Measurements from ENCODE around the gene CATSPERE. TPM values are rescaled to one million over a fixed set of nuclear protein-coding genes. Genes with fewer than 3 reads are reported as not detected.

CATSPERE gene, protein sequence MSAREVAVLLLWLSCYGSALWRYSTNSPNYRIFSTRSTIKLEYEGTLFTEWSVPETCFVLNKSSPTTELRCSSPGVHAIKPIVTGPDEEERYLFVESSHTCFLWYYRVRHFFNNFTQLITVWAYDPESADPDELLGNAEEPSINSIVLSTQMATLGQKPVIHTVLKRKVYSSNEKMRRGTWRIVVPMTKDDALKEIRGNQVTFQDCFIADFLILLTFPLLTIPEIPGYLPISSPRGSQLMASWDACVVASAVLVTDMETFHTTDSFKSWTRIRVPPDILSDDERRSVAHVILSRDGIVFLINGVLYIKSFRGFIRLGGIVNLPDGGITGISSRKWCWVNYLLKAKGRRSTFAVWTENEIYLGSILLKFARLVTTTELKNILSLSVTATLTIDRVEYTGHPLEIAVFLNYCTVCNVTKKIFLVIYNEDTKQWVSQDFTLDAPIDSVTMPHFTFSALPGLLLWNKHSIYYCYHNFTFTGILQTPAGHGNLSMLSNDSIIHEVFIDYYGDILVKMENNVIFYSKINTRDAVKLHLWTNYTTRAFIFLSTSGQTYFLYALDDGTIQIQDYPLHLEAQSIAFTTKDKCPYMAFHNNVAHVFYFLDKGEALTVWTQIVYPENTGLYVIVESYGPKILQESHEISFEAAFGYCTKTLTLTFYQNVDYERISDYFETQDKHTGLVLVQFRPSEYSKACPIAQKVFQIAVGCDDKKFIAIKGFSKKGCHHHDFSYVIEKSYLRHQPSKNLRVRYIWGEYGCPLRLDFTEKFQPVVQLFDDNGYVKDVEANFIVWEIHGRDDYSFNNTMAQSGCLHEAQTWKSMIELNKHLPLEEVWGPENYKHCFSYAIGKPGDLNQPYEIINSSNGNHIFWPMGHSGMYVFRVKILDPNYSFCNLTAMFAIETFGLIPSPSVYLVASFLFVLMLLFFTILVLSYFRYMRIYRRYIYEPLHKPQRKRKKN
- total RNA-seq (1 to 10 TPM; 2.0 to 3.1 TPM), polyA plus RNA-seq (ENCODE audit: insufficient read length in 2 of 2) (1 to 10 TPM; 1.0 to 1.2 TPM)
- long read RNA-seq, donor 1: 0 reads
- long read RNA-seq, donor 2: 0 reads
- long read RNA-seq, donor 3: 0 reads
- long read RNA-seq, donor 4: 0 reads

DNA sequence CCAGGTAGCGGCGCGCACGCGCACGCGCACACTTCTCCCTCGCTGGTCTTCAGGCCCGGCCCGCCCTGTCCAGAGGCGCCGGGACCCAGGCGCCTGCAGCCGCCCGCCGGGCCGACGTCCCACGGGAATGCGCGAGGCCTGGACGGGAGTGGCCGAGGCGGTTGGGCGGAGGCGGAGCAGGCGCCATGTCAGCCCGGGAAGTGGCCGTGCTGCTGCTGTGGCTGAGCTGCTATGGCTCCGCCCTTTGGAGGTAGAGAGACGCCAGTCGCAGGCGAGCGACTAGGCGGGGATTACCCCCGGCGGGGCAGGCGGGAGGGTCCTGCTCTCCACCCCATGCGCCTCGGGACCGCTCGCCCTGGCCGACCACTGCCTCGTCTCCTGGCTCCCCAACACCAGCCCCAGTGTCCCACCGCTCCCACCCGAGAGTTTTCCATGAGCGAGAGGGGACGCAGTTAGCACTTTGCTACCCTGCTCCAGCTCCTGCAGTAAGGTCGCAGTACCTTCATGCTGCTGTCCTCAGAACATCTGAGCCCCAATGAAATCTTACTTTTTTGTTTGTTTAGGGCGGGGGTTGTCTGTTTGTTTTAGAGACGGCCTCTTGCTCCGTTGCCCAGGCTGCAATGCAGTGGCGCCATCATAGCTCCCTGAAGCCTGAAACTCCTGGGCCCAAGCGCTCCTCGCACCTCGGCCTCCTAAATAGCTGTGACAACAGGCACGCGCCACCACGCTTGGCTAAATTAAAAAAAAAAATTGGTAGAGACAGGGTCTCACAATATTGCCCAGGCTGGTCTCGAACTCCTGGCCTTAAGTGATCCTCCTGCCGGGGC lies at the start of gene CATSPERE:
Gene CATSPERE, plus strand, starts transcription at position 29 of the 827 bp plus-strand sequence. Its CDS starts 157 bp downstream, at position 186.
- 13% methylated on average over 60 of the region's 61 CpGs for WGBS (ENCODE audit: insufficient coverage)
- peak within 1 kb of the TSS; percentile 71 for H3K27ac ChIP-seq (ENCODE audit: low read depth, low read length)
- DNase-seq (ENCODE audit: low read depth in 4 of 6, low spot score in 6 of 6): peak; percentile 47 to 91 (median 58)

DNA sequence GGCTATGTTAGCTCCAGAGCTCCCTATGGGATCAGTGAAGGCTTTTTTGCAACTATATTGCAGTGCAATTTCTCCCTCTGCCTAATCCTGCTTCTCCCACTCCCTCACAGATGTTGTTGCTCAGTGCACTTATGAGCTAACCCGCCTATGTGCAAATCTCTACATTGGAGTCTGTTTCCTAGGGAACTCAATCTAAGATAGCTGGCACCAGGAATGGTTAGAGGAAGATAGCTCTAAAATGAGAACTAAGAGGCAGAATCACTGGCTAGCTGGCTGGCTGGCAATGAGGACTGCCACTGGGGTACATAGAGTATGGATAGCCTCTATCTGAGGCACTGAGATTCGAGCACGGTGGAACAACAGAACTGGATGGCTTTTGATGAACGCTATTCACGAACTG lies 48.9 kb upstream of the CATSPERE start:
- H3K4me3 ChIP-seq (ENCODE audit: low read depth, low read length): no peak overlapping the region
- H3K4me1 ChIP-seq (ENCODE audit: control insufficient read depth, insufficient read depth, low read length): no peaks in the 10 kb centered on the region
- H3K27me3 ChIP-seq (ENCODE audit: control insufficient read depth, insufficient read depth, low read length): no peaks in the 10 kb centered on the region
- no peaks in the 10 kb centered on the region for H3K9me3 ChIP-seq (ENCODE audit: control insufficient read depth, insufficient read depth, low read length)
- no peak for DNase-seq (ENCODE audit: low read depth in 4 of 6, low spot score in 6 of 6)
- WGBS (ENCODE audit: insufficient coverage): 91% methylated on average over 4 of the region's 5 CpGs
- no peak overlapping the region for H3K27ac ChIP-seq (ENCODE audit: low read depth, low read length)
- H3K36me3 ChIP-seq (ENCODE audit: control insufficient read depth, insufficient read depth, low read length): peaks cover 17% of the 10 kb centered on the region

More for the DNA sequence above, at the start of gene CATSPERE:
- Histone ChIP-seq H3K27me3 (ENCODE audit: control insufficient read depth, insufficient read depth, low read length) (no peaks in the 10 kb centered on the region), H3K36me3 (ENCODE audit: control insufficient read depth, insufficient read depth, low read length) (no peaks in the 10 kb centered on the region), H3K4me3 (ENCODE audit: low read depth, low read length) (peak within 1 kb of the TSS; percentile 61), H3K4me1 (ENCODE audit: control insufficient read depth, insufficient read depth, low read length) (peaks cover 10% of the 10 kb centered on the region), H3K9me3 (ENCODE audit: control insufficient read depth, insufficient read depth, low read length) (no peaks in the 10 kb centered on the region)

DNA sequence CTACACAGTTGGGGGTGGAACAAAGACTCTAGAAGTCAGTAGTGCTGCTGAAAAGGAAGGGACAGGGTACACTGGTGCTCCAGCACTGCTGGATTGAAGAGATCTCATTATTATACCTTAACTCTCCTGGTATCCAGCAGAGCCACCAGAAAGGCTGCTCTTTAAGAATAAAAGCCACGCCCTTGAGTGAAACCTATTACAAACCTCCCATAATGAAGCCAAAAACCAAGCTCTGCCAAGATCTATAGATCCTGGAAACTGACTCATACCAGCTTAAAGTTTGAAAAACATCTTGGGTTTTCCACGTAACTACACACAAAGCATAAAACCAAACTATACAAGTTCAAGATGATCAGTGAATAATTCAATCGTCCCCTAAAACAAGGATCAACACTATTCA lies 47.3 kb upstream of the CATSPERE start:
- H3K9me3 ChIP-seq (ENCODE audit: control insufficient read depth, insufficient read depth, low read length): no peaks in the 10 kb centered on the region
- H3K27ac ChIP-seq (ENCODE audit: low read depth, low read length): no peak overlapping the region
- WGBS (ENCODE audit: insufficient coverage): 100% methylated on average over 2 of the region's 3 CpGs
- no peak for DNase-seq (ENCODE audit: low read depth in 4 of 6, low spot score in 6 of 6)
- no peaks in the 10 kb centered on the region for H3K27me3 ChIP-seq (ENCODE audit: control insufficient read depth, insufficient read depth, low read length)
- H3K4me1 ChIP-seq (ENCODE audit: control insufficient read depth, insufficient read depth, low read length): no peaks in the 10 kb centered on the region
- H3K4me3 ChIP-seq (ENCODE audit: low read depth, low read length): no peak overlapping the region
- peaks cover 21% of the 10 kb centered on the region for H3K36me3 ChIP-seq (ENCODE audit: control insufficient read depth, insufficient read depth, low read length)

DNA sequence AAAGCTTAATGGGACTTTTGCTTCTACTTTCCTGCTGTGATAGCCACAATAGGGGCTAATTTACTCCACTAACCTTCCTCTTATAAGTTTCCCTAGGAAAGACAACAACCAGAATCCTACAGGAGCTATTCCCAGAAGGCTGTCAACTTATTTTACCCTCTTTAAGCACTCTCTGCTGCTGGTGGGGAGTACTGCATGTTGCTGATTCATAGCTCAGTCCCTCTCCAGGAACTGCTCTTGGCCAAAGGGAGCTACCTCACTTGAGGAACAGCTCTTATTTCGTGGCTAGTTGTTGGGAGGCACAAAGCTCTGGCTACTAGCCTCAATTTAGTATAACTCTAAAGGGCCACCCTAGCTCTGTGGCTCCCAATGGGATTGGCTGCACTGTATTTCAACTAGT lies 46.5 kb upstream of the CATSPERE start:
- H3K9me3 ChIP-seq (ENCODE audit: control insufficient read depth, insufficient read depth, low read length): no peaks in the 10 kb centered on the region
- no peak overlapping the region for H3K4me3 ChIP-seq (ENCODE audit: low read depth, low read length)
- peaks cover 21% of the 10 kb centered on the region for H3K36me3 ChIP-seq (ENCODE audit: control insufficient read depth, insufficient read depth, low read length)
- H3K27ac ChIP-seq (ENCODE audit: low read depth, low read length): no peak overlapping the region
- H3K27me3 ChIP-seq (ENCODE audit: control insufficient read depth, insufficient read depth, low read length): no peaks in the 10 kb centered on the region
- H3K4me1 ChIP-seq (ENCODE audit: control insufficient read depth, insufficient read depth, low read length): no peaks in the 10 kb centered on the region
- WGBS (ENCODE audit: insufficient coverage): 100% methylated on average over 1 of the region's 1 CpG
- no peak for DNase-seq (ENCODE audit: low read depth in 4 of 6, low spot score in 6 of 6)

DNA sequence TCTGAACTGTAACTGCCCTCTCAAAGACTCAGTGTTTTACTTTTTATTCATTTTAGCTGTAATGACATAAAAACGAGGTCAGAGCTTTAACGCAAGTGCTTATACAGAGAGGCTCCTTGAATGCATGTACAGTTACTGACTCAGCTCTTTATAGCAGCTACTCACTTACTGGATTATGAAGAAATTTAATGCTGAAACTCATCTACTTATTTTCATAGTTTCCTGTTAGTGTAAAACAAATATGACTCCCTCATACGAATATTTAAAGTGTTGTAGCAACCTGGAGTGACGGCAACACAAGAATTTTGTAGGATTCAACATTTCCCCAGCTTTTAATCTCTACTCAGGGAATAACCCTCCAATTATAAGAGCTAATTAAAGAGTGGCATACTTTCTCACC lies 42.0 kb upstream of the CATSPERE start:
- no peaks in the 10 kb centered on the region for H3K4me1 ChIP-seq (ENCODE audit: control insufficient read depth, insufficient read depth, low read length)
- DNase-seq (ENCODE audit: low read depth in 4 of 6, low spot score in 6 of 6): peak in 1 of 6 donors; percentile 9
- H3K9me3 ChIP-seq (ENCODE audit: control insufficient read depth, insufficient read depth, low read length): no peaks in the 10 kb centered on the region
- H3K4me3 ChIP-seq (ENCODE audit: low read depth, low read length): no peak overlapping the region
- peaks cover 16% of the 10 kb centered on the region for H3K36me3 ChIP-seq (ENCODE audit: control insufficient read depth, insufficient read depth, low read length)
- WGBS (ENCODE audit: insufficient coverage): 71% methylated on average over 1 of the region's 4 CpGs
- H3K27ac ChIP-seq (ENCODE audit: low read depth, low read length): no peak overlapping the region
- no peaks in the 10 kb centered on the region for H3K27me3 ChIP-seq (ENCODE audit: control insufficient read depth, insufficient read depth, low read length)

DNA sequence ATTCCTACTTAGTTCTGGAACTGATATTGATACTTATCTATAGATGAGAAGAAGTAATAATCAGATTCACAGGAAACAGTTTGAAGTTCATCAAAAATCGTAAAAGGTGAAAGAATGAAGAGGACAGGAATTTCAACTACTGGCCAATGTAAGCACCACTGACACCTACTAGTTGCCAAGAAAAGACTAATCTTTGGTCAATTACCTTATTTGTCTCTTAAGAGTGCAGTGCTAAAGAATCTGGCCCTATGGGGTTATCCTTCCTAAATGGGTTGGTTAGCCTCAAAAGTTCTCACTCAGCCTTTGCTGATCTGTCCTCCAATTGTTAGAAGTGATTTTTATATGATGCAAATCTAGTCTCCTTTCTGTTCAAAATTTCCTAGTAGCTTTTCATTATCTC lies 38.9 kb upstream of the CATSPERE start:
- no peaks in the 10 kb centered on the region for H3K4me1 ChIP-seq (ENCODE audit: control insufficient read depth, insufficient read depth, low read length)
- no peak overlapping the region for H3K27ac ChIP-seq (ENCODE audit: low read depth, low read length)
- no peak overlapping the region for H3K4me3 ChIP-seq (ENCODE audit: low read depth, low read length)
- no peaks in the 10 kb centered on the region for H3K27me3 ChIP-seq (ENCODE audit: control insufficient read depth, insufficient read depth, low read length)
- peaks cover 8% of the 10 kb centered on the region for H3K36me3 ChIP-seq (ENCODE audit: control insufficient read depth, insufficient read depth, low read length)
- DNase-seq (ENCODE audit: low read depth in 4 of 6, low spot score in 6 of 6): no peak
- no CpG with 5 or more reads among the region's 1 CpG for WGBS (ENCODE audit: insufficient coverage)
- no peaks in the 10 kb centered on the region for H3K9me3 ChIP-seq (ENCODE audit: control insufficient read depth, insufficient read depth, low read length)

DNA sequence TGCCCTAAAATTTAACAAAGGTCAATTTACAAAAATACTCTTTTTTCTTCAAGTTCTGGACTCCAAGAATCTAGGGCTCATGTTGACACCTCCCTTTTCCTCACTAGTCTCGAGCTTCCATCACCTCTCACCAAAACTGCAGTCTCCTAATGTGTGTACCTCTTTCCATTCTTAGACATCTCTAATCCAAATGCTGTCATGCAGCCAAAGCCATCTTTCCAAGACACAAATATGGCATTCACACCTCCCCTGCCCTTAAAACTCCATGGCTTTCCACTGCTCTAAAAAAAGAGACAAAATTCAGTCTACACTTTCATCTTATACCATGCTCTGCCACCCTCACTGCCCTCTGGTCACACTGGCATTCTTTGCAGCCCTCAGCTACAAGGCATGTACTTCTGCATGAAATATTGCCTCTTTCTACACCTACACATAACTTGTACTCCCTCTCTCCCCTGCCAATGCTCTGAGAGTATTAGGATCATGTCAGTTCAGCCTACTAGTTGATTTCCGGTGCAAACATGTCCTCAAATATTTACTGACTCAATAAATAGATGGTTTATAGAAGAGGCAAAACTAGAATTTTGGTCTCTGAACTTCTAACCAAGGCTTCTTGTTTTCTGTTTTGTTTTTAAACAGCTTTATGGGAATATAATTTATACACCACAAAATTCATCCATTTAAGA lies 36.3 kb upstream of the CATSPERE start:
- no peak overlapping the region for H3K27ac ChIP-seq (ENCODE audit: low read depth, low read length)
- peaks cover 4% of the 10 kb centered on the region for H3K36me3 ChIP-seq (ENCODE audit: control insufficient read depth, insufficient read depth, low read length)
- H3K9me3 ChIP-seq (ENCODE audit: control insufficient read depth, insufficient read depth, low read length): no peaks in the 10 kb centered on the region
- no peak for DNase-seq (ENCODE audit: low read depth in 4 of 6, low spot score in 6 of 6)
- no peaks in the 10 kb centered on the region for H3K4me1 ChIP-seq (ENCODE audit: control insufficient read depth, insufficient read depth, low read length)
- 89% methylated on average over 1 of the region's 2 CpGs for WGBS (ENCODE audit: insufficient coverage)
- no peaks in the 10 kb centered on the region for H3K27me3 ChIP-seq (ENCODE audit: control insufficient read depth, insufficient read depth, low read length)
- no peak overlapping the region for H3K4me3 ChIP-seq (ENCODE audit: low read depth, low read length)

DNA sequence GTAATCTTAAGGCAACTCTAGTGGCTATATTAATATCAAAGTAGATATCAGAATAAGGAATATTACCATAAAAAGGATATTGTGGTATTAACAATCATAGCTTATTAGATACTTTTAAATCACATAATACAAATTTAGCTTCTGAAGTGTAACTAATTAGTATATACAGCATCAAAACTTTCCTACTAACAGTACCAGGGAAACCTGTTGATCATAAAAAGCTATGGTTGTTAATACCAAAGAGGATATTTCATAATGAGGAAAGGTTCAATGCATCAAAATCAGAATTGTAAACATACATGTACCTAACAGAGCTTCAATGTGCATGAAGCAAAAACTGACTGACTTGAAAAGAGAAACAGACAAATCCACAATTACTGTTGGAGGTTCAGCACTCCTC lies 33.4 kb upstream of the CATSPERE start:
- H3K27me3 ChIP-seq (ENCODE audit: control insufficient read depth, insufficient read depth, low read length): no peaks in the 10 kb centered on the region
- no peak overlapping the region for H3K27ac ChIP-seq (ENCODE audit: low read depth, low read length)
- no peak for DNase-seq (ENCODE audit: low read depth in 4 of 6, low spot score in 6 of 6)
- no peaks in the 10 kb centered on the region for H3K9me3 ChIP-seq (ENCODE audit: control insufficient read depth, insufficient read depth, low read length)
- no peaks in the 10 kb centered on the region for H3K4me1 ChIP-seq (ENCODE audit: control insufficient read depth, insufficient read depth, low read length)
- H3K36me3 ChIP-seq (ENCODE audit: control insufficient read depth, insufficient read depth, low read length): no peaks in the 10 kb centered on the region
- no peak overlapping the region for H3K4me3 ChIP-seq (ENCODE audit: low read depth, low read length)
